K562 (cell line): ENCODE data around the gene MRPL33. TPM values are rescaled to one million over a fixed set of nuclear protein-coding genes. Genes with fewer than 3 reads are reported as not detected.

Source experiments
- CTBP1 ChIP-seq: fragments of 450-650 bp; IDR thresholded peaks from 2 replicates; pipeline ENCODE4 v1.6.1; 2016; ENCODE audit warnings: borderline replicate concordance
- GABPB1 ChIP-seq: sonication (generic); formaldehyde crosslinking; IDR thresholded peaks from 2 replicates; pipeline ENCODE4 v1.8.0; 2022; ENCODE audit warnings: mild to moderate bottlenecking, missing genetic modification reagents
- HLTF ChIP-seq: fragments of 450-650 bp; IDR thresholded peaks from 2 replicates; pipeline ENCODE4 v1.6.1; 2016
- KDM5B ChIP-seq: fragments of 200-600 bp; sonication (generic); IDR thresholded peaks from 2 replicates; pipeline ENCODE4 v1.6.1; 2012; ENCODE audit warnings: low read depth, mild to moderate bottlenecking, moderate library complexity, low read length, control low read depth, inconsistent platforms; ENCODE audit not compliant: insufficient replicate concordance
- MEF2D ChIP-seq: conservative IDR thresholded peaks from 2 replicates; pipeline ENCODE4 v1.6.1; 2016; ENCODE audit warnings: low read depth, missing genetic modification characterization, missing compliant biosample characterization
- REST ChIP-seq, 2 experiments: fragments of 450-650 bp; formaldehyde crosslinking in 1 of 2; IDR thresholded peaks; 2 replicates each; pipeline versions ENCODE4 v1.4.0 to v1.6.1; 2014 to 2020; ENCODE audit warnings: mild to moderate bottlenecking in 2 of 2, borderline replicate concordance in 1 of 2, low read depth in 1 of 2
- SMAD3 ChIP-seq: fragments of 450-650 bp; formaldehyde crosslinking; conservative IDR thresholded peaks from 2 replicates; pipeline ENCODE4 v1.4.0; 2020; ENCODE audit warnings: mild to moderate bottlenecking
- STAG1 ChIP-seq: sonication (generic); formaldehyde crosslinking; IDR thresholded peaks from 2 replicates; pipeline ENCODE4 v1.5.0; 2020; ENCODE audit warnings: missing genetic modification reagents, borderline replicate concordance
- TAL1 ChIP-seq: fragments of 450-650 bp; IDR thresholded peaks from 2 replicates; pipeline ENCODE4 v1.6.1; 2016; ENCODE audit warnings: mild to moderate bottlenecking
- ZNF407 ChIP-seq: fragments of 450-650 bp; IDR thresholded peaks from 2 replicates; pipeline ENCODE4 v1.6.1; 2016; ENCODE audit warnings: low read depth
- ZNF551 ChIP-seq: fragments of 250-450 bp; sonication (Bioruptor Pico); IDR thresholded peaks from 2 replicates; pipeline ENCODE4 v1.5.0; 2021; ENCODE audit warnings: mild to moderate bottlenecking, moderate library complexity
- polyA plus RNA-seq, 8 experiments: library from polyadenylated mRNA; depleted of rRNA in 4 of 8; stranded (reverse) in 5 of 8; unstranded in 3 of 8; fragments of >200 nt; fragmentation: Nextera tagmentation in 2 of 8; fragmentation: Illumina TruSeq in 1 of 8; extraction: Ambion mirVana in 2 of 8; extraction: Trizol in 1 of 8; gene quantifications; 2 replicates each; pipeline versions ENCODE4 v1.2.1 to v1.2.3, GENCODE V29; 2011 to 2014; ENCODE audit warnings: inconsistent platforms in 1 of 8, missing spikeins in 1 of 8
- total RNA-seq, 7 experiments: library from RNA; depleted of rRNA in 6 of 7; stranded (reverse); fragments of >200 nt in 6 of 7; fragmentation: Illumina TruSeq in 2 of 7; extraction: Trizol in 2 of 7; gene quantifications; 2 replicates each; pipeline versions ENCODE4 v1.2.1 to v1.2.3, GENCODE V29; 2011 to 2021; ENCODE audit warnings: low replicate concordance in 1 of 7

MRPL33 gene
- total and polyA plus RNA-seq, 9 of the 15 experiments (the other 6 are each of a cell fraction or from before 2014, with no cell fraction given), result 68.3 to 338 (median 226) TPM

- no peak for TF ChIP-seq ZNF407
- TF ChIP-seq REST (IDR thresholded peaks at IDR 0.05; ENCODE audit: borderline replicate concordance), result peak; percentile 57; the same call in 1 of the 2 replicates
- TF ChIP-seq REST (CRISPR knock-in tag; IDR thresholded peaks at IDR 0.05; ENCODE audit: low read depth), result no peak
- TF ChIP-seq MEF2D (tag), result no peak
- TF ChIP-seq HLTF, result no peak
- no peak for TF ChIP-seq TAL1
- TF ChIP-seq KDM5B, result no peak
- no peak for TF ChIP-seq GABPB1 (CRISPR knock-in tag)
- TF ChIP-seq SMAD3 (CRISPR knock-in tag), result no peak
- no peak for TF ChIP-seq ZNF551
- peak; percentile 69; the same call in 1 of the 2 replicates for TF ChIP-seq STAG1 (CRISPR knock-in tag)
- TF ChIP-seq CTBP1, result peak; percentile 51; the same call in 1 of the 2 replicates
These were observed 48.0 kb upstream of the MRPL33 start (continued) for GRCh38 chr2:27723372-27724144.
